PC-3 (cell line): ENCODE results near the gene PGBD5.

Experiments used
- CTCF ChIP-seq: fragments of 300-600 bp; sonication (generic); conservative IDR thresholded peaks from 2 replicates; pipeline ENCODE4 v1.5.1; 2017; ENCODE audit warnings: antibody characterized with exemption, low read depth, mild to moderate bottlenecking, low read length
- EZH2 ChIP-seq: fragments of 300-600 bp; sonication (generic); IDR thresholded peaks from one replicate; pipeline ENCODE4 v1.6.1; 2017; ENCODE audit warnings: antibody characterized with exemption, mild to moderate bottlenecking, low read length; ENCODE audit not compliant: unreplicated experiment
- EZH2phosphoT487 ChIP-seq: fragments of 300-600 bp; sonication (generic); IDR thresholded peaks from 2 replicates; pipeline ENCODE4 v1.6.1; 2018; ENCODE audit warnings: mild to moderate bottlenecking, antibody characterized with exemption, low read length, borderline replicate concordance

- TF ChIP-seq EZH2 (no peak), CTCF (no peak), EZH2phosphoT487 (no peak)
Observed at GRCh38 chr1:230464671-230465070, 38.5 kb upstream of the PGBD5 start.
